Measurements from ENCODE around the gene PIBF1.
"Not testable (repeated sequence)": the region's sequence is repeated elsewhere in the genome, so short reads cannot be mapped to it uniquely, and the experiment has no call there.

PIBF1 gene

DNA sequence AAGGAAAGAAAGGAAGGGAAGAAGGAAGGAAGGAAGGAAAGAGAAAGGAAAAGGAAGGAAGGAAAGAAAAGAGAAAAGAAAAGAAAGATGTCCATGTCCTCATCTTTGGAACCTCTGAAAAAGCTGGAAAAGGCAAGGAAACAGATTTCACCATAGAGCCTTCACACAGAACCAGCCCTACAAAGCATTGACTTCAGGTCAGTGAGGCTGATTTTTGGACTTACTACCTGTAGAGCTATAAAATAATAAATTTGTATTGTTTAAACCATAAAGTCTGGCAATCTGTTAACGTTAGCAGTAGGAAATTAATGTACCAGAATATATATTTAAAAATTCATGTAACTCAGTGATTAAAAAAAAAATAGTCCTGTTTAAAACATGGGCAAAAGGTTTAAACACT lies 130.0 kb downstream of the PIBF1 start:
- Histone ChIP-seq H3K9me3 (no peaks in the 10 kb centered on the region), H3K27ac (no peak overlapping the region), H3K4me3 (ENCODE audit: low read depth in 1 of 2, low read length in 1 of 2) (no peak overlapping the region), H3K4me1 (ENCODE audit: control insufficient read depth in 1 of 2, insufficient read depth in 1 of 2, low read depth in 1 of 2, low read length in 1 of 2) (no peaks in the 10 kb centered on the region), H3K36me3 (peaks cover 5% of the 10 kb centered on the region), H3K27me3 (no peaks in the 10 kb centered on the region)
- TF ChIP-seq, protein P1, sequence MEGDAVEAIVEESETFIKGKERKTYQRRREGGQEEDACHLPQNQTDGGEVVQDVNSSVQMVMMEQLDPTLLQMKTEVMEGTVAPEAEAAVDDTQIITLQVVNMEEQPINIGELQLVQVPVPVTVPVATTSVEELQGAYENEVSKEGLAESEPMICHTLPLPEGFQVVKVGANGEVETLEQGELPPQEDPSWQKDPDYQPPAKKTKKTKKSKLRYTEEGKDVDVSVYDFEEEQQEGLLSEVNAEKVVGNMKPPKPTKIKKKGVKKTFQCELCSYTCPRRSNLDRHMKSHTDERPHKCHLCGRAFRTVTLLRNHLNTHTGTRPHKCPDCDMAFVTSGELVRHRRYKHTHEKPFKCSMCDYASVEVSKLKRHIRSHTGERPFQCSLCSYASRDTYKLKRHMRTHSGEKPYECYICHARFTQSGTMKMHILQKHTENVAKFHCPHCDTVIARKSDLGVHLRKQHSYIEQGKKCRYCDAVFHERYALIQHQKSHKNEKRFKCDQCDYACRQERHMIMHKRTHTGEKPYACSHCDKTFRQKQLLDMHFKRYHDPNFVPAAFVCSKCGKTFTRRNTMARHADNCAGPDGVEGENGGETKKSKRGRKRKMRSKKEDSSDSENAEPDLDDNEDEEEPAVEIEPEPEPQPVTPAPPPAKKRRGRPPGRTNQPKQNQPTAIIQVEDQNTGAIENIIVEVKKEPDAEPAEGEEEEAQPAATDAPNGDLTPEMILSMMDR (IDR thresholded peaks at IDR 0.05) = no peak

DNA sequence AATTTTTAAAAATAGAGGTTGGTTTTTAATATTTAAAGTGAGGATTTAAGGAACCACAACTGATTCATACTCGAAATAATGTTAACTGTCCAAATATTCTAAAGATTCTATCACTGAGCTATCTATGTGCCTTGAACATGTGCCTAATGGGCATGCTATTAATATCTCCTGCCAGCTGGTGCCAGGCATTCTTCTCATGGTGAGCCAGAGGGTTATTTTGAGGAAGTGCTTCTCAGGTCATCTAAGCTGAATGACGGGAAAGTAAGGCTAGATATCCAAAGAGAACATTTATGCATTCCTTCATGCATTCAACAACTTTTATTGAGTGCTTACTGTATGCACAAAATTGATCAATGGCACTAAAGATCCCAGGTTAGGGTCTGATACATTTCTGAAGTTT lies 138.2 kb downstream of the PIBF1 start:
- H3K27ac ChIP-seq = no peak overlapping the region
- H3K4me3 ChIP-seq (ENCODE audit: low read depth in 1 of 2, low read length in 1 of 2) = no peak overlapping the region
- TF ChIP-seq, protein P1 (IDR thresholded peaks at IDR 0.05) = no peak
- H3K4me1 ChIP-seq (ENCODE audit: control insufficient read depth in 1 of 2, insufficient read depth in 1 of 2, low read depth in 1 of 2, low read length in 1 of 2) = no peaks in the 10 kb centered on the region
- H3K36me3 ChIP-seq = peaks cover 13% of the 10 kb centered on the region
- no peaks in the 10 kb centered on the region for H3K27me3 ChIP-seq
- H3K9me3 ChIP-seq = no peaks in the 10 kb centered on the region

DNA sequence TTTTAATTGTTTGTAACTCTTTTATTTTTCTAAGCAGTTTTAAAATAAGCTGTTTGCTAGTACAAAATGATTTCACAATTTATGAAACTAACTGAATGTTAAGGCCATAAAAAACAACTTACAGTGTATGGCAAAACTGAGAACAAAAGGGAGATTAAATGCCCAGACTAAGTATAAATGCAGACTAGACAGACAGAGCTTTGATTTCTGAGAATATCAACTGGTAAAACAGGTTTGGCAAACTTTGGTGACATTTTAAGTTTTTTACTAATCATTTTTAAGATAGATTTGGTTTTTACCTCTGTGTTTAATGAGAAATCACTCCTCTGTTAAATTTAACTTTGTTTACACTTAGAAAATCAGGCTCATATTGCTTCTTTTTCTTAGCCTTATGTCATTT lies 149.4 kb downstream of the PIBF1 start:
- H3K9me3 ChIP-seq = no peaks in the 10 kb centered on the region
- H3K27ac ChIP-seq = no peak overlapping the region
- H3K4me3 ChIP-seq (ENCODE audit: low read depth in 1 of 2, low read length in 1 of 2) = no peak overlapping the region
- TF ChIP-seq, protein P1 (IDR thresholded peaks at IDR 0.05) = no peak
- H3K4me1 ChIP-seq (ENCODE audit: control insufficient read depth in 1 of 2, insufficient read depth in 1 of 2, low read depth in 1 of 2, low read length in 1 of 2) = no peaks in the 10 kb centered on the region
- peaks cover 11% of the 10 kb centered on the region for H3K36me3 ChIP-seq
- H3K27me3 ChIP-seq = no peaks in the 10 kb centered on the region

DNA sequence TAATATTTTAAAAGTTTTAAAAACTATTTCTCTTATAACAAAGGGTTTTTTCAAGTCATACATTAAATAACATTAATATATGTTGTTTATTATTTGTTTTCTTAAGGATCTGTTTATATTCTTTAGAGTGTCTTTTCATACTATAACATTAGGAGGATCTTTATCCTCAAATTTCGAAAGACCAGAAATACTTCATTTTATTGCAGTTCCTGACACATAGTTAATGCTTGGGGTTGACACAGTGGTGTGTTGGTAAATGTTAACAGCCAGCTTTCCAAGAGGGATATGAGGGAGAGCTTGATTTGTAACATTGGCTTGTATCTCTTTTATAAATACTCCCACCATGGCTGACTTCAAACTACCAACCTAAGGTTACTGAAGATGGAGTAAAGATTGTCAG lies 150.3 kb downstream of the PIBF1 start:
- no peaks in the 10 kb centered on the region for H3K27me3 ChIP-seq

DNA sequence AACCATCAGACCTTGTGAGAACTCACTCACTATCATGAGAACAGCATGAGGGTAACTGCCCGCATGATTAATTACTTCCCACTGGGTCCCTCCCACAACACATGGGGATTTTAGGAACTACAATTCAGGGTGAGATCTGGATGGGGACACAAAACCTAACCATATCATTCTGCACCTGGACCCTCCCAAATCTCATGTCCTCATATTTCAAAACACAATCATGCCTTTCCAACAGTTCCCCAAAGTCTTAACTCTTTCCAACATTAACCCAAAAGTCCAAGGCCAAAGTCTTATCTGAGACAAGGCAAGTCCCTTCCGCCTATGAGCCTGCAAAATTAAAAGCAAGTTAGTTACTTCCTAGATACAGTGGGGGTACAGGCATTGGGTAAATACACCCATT lies 164.3 kb downstream of the PIBF1 start:
- H3K27ac ChIP-seq; H3K9me3 ChIP-seq; H3K36me3 ChIP-seq; H3K4me3 ChIP-seq (ENCODE audit: low read depth in 1 of 2, low read length in 1 of 2); H3K4me1 ChIP-seq (ENCODE audit: control insufficient read depth in 1 of 2, insufficient read depth in 1 of 2, low read depth in 1 of 2, low read length in 1 of 2); H3K27me3 ChIP-seq: not testable (repeated sequence)

More for the DNA sequence above, 150.3 kb downstream of the PIBF1 start:
- Histone ChIP-seq H3K4me3 (ENCODE audit: low read depth in 1 of 2, low read length in 1 of 2) (no peak overlapping the region), H3K4me1 (ENCODE audit: control insufficient read depth in 1 of 2, insufficient read depth in 1 of 2, low read depth in 1 of 2, low read length in 1 of 2) (no peaks in the 10 kb centered on the region), H3K27ac (no peak overlapping the region), H3K9me3 (no peaks in the 10 kb centered on the region), H3K36me3 (peaks cover 11% of the 10 kb centered on the region)
- TF ChIP-seq, protein P1 (IDR thresholded peaks at IDR 0.05) = no peak

DNA sequence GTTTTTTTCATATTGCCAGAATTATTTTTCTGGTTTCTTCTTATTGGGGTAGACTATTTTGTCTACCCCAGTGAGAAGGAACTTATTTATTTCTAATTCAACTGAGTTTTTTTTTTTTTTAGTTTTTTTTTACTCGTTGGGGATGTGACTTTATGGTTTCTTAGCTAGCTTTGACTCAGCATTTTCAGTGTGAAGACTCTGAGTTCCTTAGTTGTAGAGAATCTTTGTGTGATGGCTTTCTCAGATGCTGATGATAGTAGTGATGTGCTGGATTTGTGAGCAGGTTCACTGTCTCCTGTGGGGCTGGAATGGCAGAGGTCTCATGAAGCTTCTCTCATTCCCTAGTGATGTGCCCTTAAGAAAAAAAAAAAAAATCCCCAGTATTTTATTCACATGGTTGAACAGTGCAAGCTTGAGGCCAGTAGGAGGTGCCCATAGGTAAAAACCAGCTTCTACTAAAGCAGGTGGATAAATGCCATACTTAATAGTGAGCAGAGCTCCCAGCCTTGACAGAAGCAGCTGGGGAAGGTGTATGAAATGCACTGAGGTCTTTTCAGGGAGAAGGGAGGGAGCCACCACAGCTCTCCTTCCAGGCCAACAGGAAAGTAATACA lies 170.7 kb downstream of the PIBF1 start:
- Histone ChIP-seq H3K36me3 (no peaks in the 10 kb centered on the region), H3K27me3 (no peaks in the 10 kb centered on the region), H3K27ac (no peak overlapping the region), H3K4me1 (ENCODE audit: control insufficient read depth in 1 of 2, insufficient read depth in 1 of 2, low read depth in 1 of 2, low read length in 1 of 2) (no peaks in the 10 kb centered on the region), H3K4me3 (ENCODE audit: low read depth in 1 of 2, low read length in 1 of 2) (no peak overlapping the region), H3K9me3 (no peaks in the 10 kb centered on the region)
- TF ChIP-seq, protein P1 (IDR thresholded peaks at IDR 0.05) = no peak
